Peyer's patch (tissue), 4 donors: Measurements from ENCODE around the gene CACNA1B.

Experiments used
- POLR2A ChIP-seq, 2 donors: fragments of 450-650 bp; IDR thresholded peaks; one replicate each; pipeline ENCODE4 v1.5.1; 2017; ENCODE audit warnings: antibody characterized with exemption in 2 of 2, mild to moderate bottlenecking in 2 of 2, moderate library complexity in 2 of 2
- TF ChIP-seq, protein P1 (sequence below), 6 experiments: fragments of 450-650 bp in 4 of 6; fragments of 200-600 bp in 2 of 6; sonication (generic) in 1 of 6; IDR thresholded peaks; one replicate each; pipeline ENCODE4 v1.5.1; 2017 to 2019; ENCODE audit warnings: antibody characterized with exemption in 6 of 6, mild to moderate bottlenecking in 3 of 6, moderate library complexity in 1 of 6

DNA sequence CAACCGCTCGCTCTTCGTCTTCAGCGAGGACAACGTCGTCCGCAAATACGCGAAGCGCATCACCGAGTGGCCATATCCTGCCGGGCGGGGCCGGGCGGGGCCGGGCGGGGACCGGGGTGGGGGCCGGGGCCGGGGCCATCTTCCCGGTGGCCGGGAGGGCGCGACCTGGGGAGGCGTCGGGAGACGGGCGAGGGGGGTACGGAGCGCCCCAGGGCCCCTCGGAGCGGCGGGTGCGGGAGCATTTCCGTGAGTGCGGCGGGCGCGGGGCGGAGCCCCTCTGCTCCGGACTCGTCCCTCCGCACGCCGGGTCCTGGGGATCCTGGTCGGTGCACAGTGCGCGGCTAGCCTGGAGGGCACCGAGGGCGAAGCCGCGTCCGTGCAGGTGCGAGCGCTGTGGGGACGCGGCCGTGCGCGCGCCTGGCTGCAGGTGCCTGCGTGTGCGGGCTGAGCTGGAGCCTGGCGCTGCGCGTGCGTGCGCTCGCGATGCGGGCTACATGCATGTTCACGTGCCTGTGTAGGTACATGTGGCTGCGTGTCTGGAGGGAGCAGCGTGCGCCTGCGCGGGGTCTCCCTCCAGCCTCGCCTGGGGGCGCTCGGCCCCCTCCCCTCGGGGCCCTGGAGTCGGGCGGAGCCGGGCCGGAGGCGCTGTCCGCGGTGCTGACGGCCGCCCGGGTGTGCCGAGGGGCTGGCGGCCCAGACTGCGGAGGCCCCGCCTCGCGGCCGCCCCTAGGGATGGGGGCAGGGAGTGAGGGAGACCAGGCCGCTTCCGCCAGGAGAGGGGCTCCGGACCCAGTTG lies 762 bp downstream of the CACNA1B start:
- TF ChIP-seq, protein P1, sequence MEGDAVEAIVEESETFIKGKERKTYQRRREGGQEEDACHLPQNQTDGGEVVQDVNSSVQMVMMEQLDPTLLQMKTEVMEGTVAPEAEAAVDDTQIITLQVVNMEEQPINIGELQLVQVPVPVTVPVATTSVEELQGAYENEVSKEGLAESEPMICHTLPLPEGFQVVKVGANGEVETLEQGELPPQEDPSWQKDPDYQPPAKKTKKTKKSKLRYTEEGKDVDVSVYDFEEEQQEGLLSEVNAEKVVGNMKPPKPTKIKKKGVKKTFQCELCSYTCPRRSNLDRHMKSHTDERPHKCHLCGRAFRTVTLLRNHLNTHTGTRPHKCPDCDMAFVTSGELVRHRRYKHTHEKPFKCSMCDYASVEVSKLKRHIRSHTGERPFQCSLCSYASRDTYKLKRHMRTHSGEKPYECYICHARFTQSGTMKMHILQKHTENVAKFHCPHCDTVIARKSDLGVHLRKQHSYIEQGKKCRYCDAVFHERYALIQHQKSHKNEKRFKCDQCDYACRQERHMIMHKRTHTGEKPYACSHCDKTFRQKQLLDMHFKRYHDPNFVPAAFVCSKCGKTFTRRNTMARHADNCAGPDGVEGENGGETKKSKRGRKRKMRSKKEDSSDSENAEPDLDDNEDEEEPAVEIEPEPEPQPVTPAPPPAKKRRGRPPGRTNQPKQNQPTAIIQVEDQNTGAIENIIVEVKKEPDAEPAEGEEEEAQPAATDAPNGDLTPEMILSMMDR (IDR thresholded peaks at IDR 0.05) = no peak
- no peak for TF ChIP-seq POLR2A (IDR thresholded peaks at IDR 0.05)
